H1 (cell line): ENCODE results near the gene TBC1D22B. TPM values are rescaled to one million over a fixed set of nuclear protein-coding genes. Genes with fewer than 3 reads are reported as not detected.

ENCODE experiments used
- CTCF ChIA-PET: fragments of 300-600 bp; sonication (Branson Sonifier 250); formaldehyde crosslinking; loops from one replicate; lab custom pipeline; 2021; ENCODE audit not compliant: partially characterized antibody; lab: Charles Lee
- POLR2A ChIA-PET: fragments of 300-600 bp; sonication (Branson Sonifier 250); formaldehyde crosslinking; loops from one replicate; lab custom pipeline; 2021; ENCODE audit warnings: inconsistent platforms; ENCODE audit not compliant: partially characterized antibody; lab: Charles Lee
- DNase-seq, 2 experiments: peaks; one replicate each; pipeline versions ENCODE4 v3.0.0 to v3.0.0-alpha.2; 2010 to 2022; ENCODE audit warnings: low spot score in 2 of 2, low read depth in 1 of 2, mixed read lengths in 1 of 2
- FAIRE-seq: peaks from 2 replicates; lab custom pipeline; 2011; peaks lifted over from hg19 to GRCh38; lab: Jason Lieb, UNC
- H2AFZ ChIP-seq: 2 replicates; pipeline ENCODE4 v1.8.1; 2012; ENCODE audit warnings: low read length, inconsistent platforms
- H2AK5ac ChIP-seq: 2 replicates; pipeline ENCODE4 v1.6.1; 2013; ENCODE audit warnings: low read depth, low read length
- H2BK120ac ChIP-seq: replicated peaks from 2 replicates; pipeline ENCODE3; 2013; ENCODE audit warnings: low read depth, low read length, inconsistent platforms
- H2BK12ac ChIP-seq: 2 replicates; pipeline ENCODE4 v1.6.1; 2013; ENCODE audit warnings: low read depth, low read length
- H2BK15ac ChIP-seq: 2 replicates; pipeline ENCODE4 v1.6.1; 2013; ENCODE audit warnings: low read length
- H2BK20ac ChIP-seq: 2 replicates; pipeline ENCODE4 v1.6.1; 2013; ENCODE audit warnings: low read length
- H2BK5ac ChIP-seq: 2 replicates; pipeline ENCODE4 v1.6.1; 2013; ENCODE audit warnings: low read depth, low read length
- H3K14ac ChIP-seq: 2 replicates; pipeline ENCODE4 v1.6.1; 2013; ENCODE audit warnings: inconsistent platforms; ENCODE audit not compliant: insufficient read length
- H3K18ac ChIP-seq: 2 replicates; pipeline ENCODE4 v1.6.1; 2013; ENCODE audit warnings: low read length; ENCODE audit errors: extremely low read depth
- H3K23ac ChIP-seq: 2 replicates; pipeline ENCODE4 v1.6.1; 2013; ENCODE audit warnings: inconsistent platforms; ENCODE audit not compliant: insufficient read length
- H3K23me2 ChIP-seq: 2 replicates; pipeline ENCODE4 v1.6.1; 2013; ENCODE audit warnings: low read depth, low read length
- H3K27ac ChIP-seq: 2 replicates; pipeline ENCODE4 v1.6.1; 2011; ENCODE audit warnings: low read depth, low read length, inconsistent platforms
- H3K27me3 ChIP-seq, 4 experiments: replicated peaks in 1 of 4; 1 replicate in 1 of 4; 2 replicates in 3 of 4; pipeline versions ENCODE4 v1.6.1 to v1.8.1; 2011 to 2013; ENCODE audit warnings: low read length in 3 of 4, mild to moderate bottlenecking in 3 of 4, inconsistent platforms in 2 of 4, mixed read lengths in 2 of 4, moderate library complexity in 1 of 4; ENCODE audit not compliant: control insufficient read depth in 3 of 4, insufficient read depth in 3 of 4; ENCODE audit errors: extremely low read depth in 1 of 4
- H3K36me3 ChIP-seq, 4 experiments: 2 replicates each; pipeline versions ENCODE4 v1.6.1 to v1.8.1; 2011 to 2013; ENCODE audit warnings: mild to moderate bottlenecking in 4 of 4, low read length in 3 of 4, moderate library complexity in 2 of 4, control low read depth in 1 of 4, inconsistent platforms in 1 of 4; ENCODE audit not compliant: insufficient read depth in 4 of 4, control insufficient read depth in 2 of 4
- H3K4ac ChIP-seq: replicated peaks from 2 replicates; pipeline ENCODE3; 2013; ENCODE audit warnings: low read length, low read depth, mixed read lengths, inconsistent platforms; ENCODE audit not compliant: insufficient read length
- H3K4me1 ChIP-seq, 4 experiments: replicated peaks in 1 of 4; 1 replicate in 1 of 4; 2 replicates in 3 of 4; pipeline versions ENCODE4 v1.6.1 to v1.8.1; 2011 to 2013; ENCODE audit warnings: low read length in 3 of 4, inconsistent platforms in 2 of 4, mixed read lengths in 1 of 4; ENCODE audit not compliant: insufficient read depth in 4 of 4, control insufficient read depth in 3 of 4
- H3K4me2 ChIP-seq, 2 experiments: 2 replicates each; pipeline versions ENCODE4 v1.6.1 to v1.8.1; 2011 to 2013; ENCODE audit warnings: low read depth in 2 of 2, low read length in 2 of 2, control low read depth in 1 of 2, inconsistent platforms in 1 of 2, mild to moderate bottlenecking in 1 of 2; ENCODE audit not compliant: insufficient read depth in 1 of 2
- H3K4me3 ChIP-seq, 4 experiments: fragments of 200-600, 300-600 bp in 1 of 4; sonication (generic), shearing (Covaris generic), sonication (Bioruptor Twin) in 1 of 4; 2 replicates each; pipeline versions ENCODE4 v1.5.1 to v1.8.1; 2011 to 2016; ENCODE audit warnings: low read length in 4 of 4, low read depth in 3 of 4, control low read depth in 2 of 4, inconsistent platforms in 2 of 4, mild to moderate bottlenecking in 2 of 4, mixed read lengths in 1 of 4, moderate library complexity in 1 of 4; ENCODE audit not compliant: insufficient read depth in 2 of 4; ENCODE audit errors: extremely low read depth in 1 of 4
- H3K56ac ChIP-seq: replicated peaks from 2 replicates; pipeline ENCODE3; 2013; ENCODE audit warnings: low read depth, mild to moderate bottlenecking, mixed read lengths, low read length, inconsistent platforms; ENCODE audit not compliant: insufficient read length
- H3K79me1 ChIP-seq: 2 replicates; pipeline ENCODE4 v1.6.1; 2013; ENCODE audit warnings: low read depth, low read length, control low read depth
- H3K79me2 ChIP-seq, 2 experiments: 2 replicates each; pipeline versions ENCODE4 v1.6.1 to v1.8.1; 2012 to 2013; ENCODE audit warnings: low read length in 2 of 2, mild to moderate bottlenecking in 2 of 2, inconsistent platforms in 1 of 2; ENCODE audit not compliant: insufficient read depth in 2 of 2, control insufficient read depth in 1 of 2
- H3K9ac ChIP-seq, 4 experiments: replicated peaks in 1 of 4; 1 replicate in 1 of 4; 2 replicates in 3 of 4; pipeline versions ENCODE4 v1.6.1 to v1.8.1; 2011 to 2013; ENCODE audit warnings: low read depth in 3 of 4, low read length in 3 of 4, control low read depth in 2 of 4, mild to moderate bottlenecking in 2 of 4, moderate library complexity in 2 of 4, inconsistent platforms in 1 of 4; ENCODE audit errors: extremely low read depth in 1 of 4
- H3K9me3 ChIP-seq, 2 experiments: 2 replicates each; pipeline versions ENCODE4 v1.6.1 to v1.8.1; 2012 to 2013; ENCODE audit warnings: mild to moderate bottlenecking in 2 of 2, moderate library complexity in 2 of 2, control low read depth in 1 of 2, inconsistent platforms in 1 of 2, low read depth in 1 of 2, low read length in 1 of 2, mixed read lengths in 1 of 2; ENCODE audit not compliant: insufficient read depth in 2 of 2
- H4K20me1 ChIP-seq, 2 experiments: replicated peaks in 1 of 2; 2 replicates each; pipeline versions ENCODE3 to v1.8.1; 2011 to 2013; ENCODE audit warnings: inconsistent platforms in 2 of 2, low read length in 2 of 2, mild to moderate bottlenecking in 1 of 2; ENCODE audit not compliant: insufficient read depth in 2 of 2, control insufficient read depth in 1 of 2
- H4K5ac ChIP-seq: 2 replicates; pipeline ENCODE4 v1.6.1; 2013; ENCODE audit warnings: low read length, low read depth, mixed read lengths, inconsistent platforms; ENCODE audit not compliant: insufficient read length
- H4K8ac ChIP-seq: 2 replicates; pipeline ENCODE4 v1.8.0; 2013; ENCODE audit warnings: mild to moderate bottlenecking, moderate library complexity, low read length, inconsistent platforms; ENCODE audit not compliant: insufficient read depth; ENCODE audit errors: extremely low read depth
- H4K91ac ChIP-seq: replicated peaks from 2 replicates; pipeline ENCODE3; 2013; ENCODE audit warnings: low read length, mixed read lengths, inconsistent platforms; ENCODE audit not compliant: insufficient read length
- BCL11A ChIP-seq, 2 experiments: IDR thresholded peaks; one replicate each; pipeline ENCODE4 v1.6.1; 2011; ENCODE audit warnings: low read depth in 2 of 2, low read length in 2 of 2, mild to moderate bottlenecking in 2 of 2
- BRCA1 ChIP-seq: IDR thresholded peaks from 2 replicates; pipeline ENCODE4 v1.6.1; 2012; ENCODE audit warnings: low read depth, low read length, improper control_type of control experiment
- CHD2 ChIP-seq: IDR thresholded peaks from 2 replicates; pipeline ENCODE4 v1.6.1; 2012; ENCODE audit warnings: low read length, improper control_type of control experiment
- CREB1 ChIP-seq: IDR thresholded peaks from 2 replicates; pipeline ENCODE4 v1.6.1; 2012; ENCODE audit warnings: inconsistent platforms
- CTBP2 ChIP-seq: IDR thresholded peaks from 2 replicates; pipeline ENCODE4 v1.7.0; 2011; ENCODE audit warnings: borderline replicate concordance, mild to moderate bottlenecking, moderate library complexity, mixed read lengths, low read length; ENCODE audit not compliant: insufficient read depth, insufficient read length
- GTF2F1 ChIP-seq: IDR thresholded peaks from 2 replicates; pipeline ENCODE4 v1.6.1; 2012; ENCODE audit warnings: low read depth, low read length, improper control_type of control experiment, borderline replicate concordance
- KDM4A ChIP-seq: IDR thresholded peaks from one replicate; pipeline ENCODE4 v1.7.1; 2012; ENCODE audit warnings: low read depth, mild to moderate bottlenecking, moderate library complexity, low read length, inconsistent platforms; ENCODE audit not compliant: severe bottlenecking
- KDM5A ChIP-seq: fragments of 200-600 bp; IDR thresholded peaks from 2 replicates; pipeline ENCODE4 v1.7.1; 2012; ENCODE audit warnings: mild to moderate bottlenecking, low read length, inconsistent platforms, mixed read lengths
- NRF1 ChIP-seq: IDR thresholded peaks from 2 replicates; pipeline ENCODE4 v1.6.1; 2011; ENCODE audit warnings: mild to moderate bottlenecking, low read depth, low read length, improper control_type of control experiment
- PHF8 ChIP-seq: fragments of 200-600 bp; sonication (generic); conservative IDR thresholded peaks from 2 replicates; pipeline ENCODE4 v1.7.1; 2012; ENCODE audit warnings: low read depth, mild to moderate bottlenecking, inconsistent platforms, low read length, moderate library complexity
- RXRA ChIP-seq: IDR thresholded peaks from 2 replicates; pipeline ENCODE4 v1.6.1; 2011; ENCODE audit warnings: low read depth, mild to moderate bottlenecking, low read length, moderate library complexity; ENCODE audit not compliant: insufficient read depth
- TBP ChIP-seq: IDR thresholded peaks from 2 replicates; pipeline ENCODE4 v1.6.1; 2011; ENCODE audit warnings: low read depth, low read length, improper control_type of control experiment
- WGBS, 2 experiments: shearing (Covaris generic) in 1 of 2; methylation state at CpG; one replicate each; pipeline versions ENCODE4 v1.1.6 to v1.1.7; 2013 to 2015; ENCODE audit warnings: low lambda C conversion rate in 2 of 2, mixed read lengths in 2 of 2, inconsistent platforms in 1 of 2, low coverage in 1 of 2, missing lambda C conversion rate in 1 of 2; ENCODE audit not compliant: insufficient replicate concordance in 2 of 2, insufficient coverage in 1 of 2, insufficient read length in 1 of 2; ENCODE audit errors: extremely low coverage in 1 of 2, missing lambda C conversion rate in 1 of 2; 5-methylcytosine and 5-hydroxymethylcytosine counted together
- polyA plus RNA-seq, 7 experiments: library from polyadenylated mRNA; depleted of rRNA in 3 of 7; stranded (reverse) in 5 of 7; unstranded in 2 of 7; fragments of >200 nt in 5 of 7; fragments of 200-250 nt in 2 of 7; gene quantifications; 1 replicate in 5 of 7; 2 replicates in 1 of 7; 4 replicates in 1 of 7; pipeline versions ENCODE4 v1.2.1 to v1.2.3, GENCODE V29; 2011 to 2013; ENCODE audit warnings: missing spikeins in 2 of 7, mixed read lengths in 2 of 7
- total RNA-seq: library from RNA; stranded (reverse); fragmentation: NEBNext Ultra II Directional; extraction: Animal tissue kit (Norgen Biotek cat#: 25700); gene quantifications from 2 replicates; pipeline ENCODE4 v1.2.1, GENCODE V29; 2021

TBC1D22B gene
- total and polyA plus RNA-seq, 2 of the 8 experiments (the other 6 are each of a cell fraction or from before 2014, with no cell fraction given): 10.1 to 17.4 TPM

DNA sequence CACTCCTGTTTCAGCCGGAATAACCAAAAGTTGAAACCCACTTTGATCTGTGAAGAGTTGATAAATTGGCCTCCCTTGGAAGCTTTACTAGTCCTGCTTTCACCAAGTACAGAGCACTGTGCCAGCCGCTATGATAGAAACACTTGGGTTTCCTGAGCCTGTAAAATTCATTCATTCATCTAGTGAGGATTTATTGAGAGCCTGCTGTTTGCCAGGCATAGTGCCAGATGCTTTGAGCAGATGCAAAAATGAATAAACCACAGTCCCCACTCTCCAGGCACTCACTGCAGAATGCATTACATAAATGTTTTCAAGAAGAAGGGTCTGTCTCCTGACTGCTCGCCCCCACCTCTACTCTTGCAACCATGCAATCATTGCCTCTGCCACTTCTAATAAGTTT is 25.7 kb downstream of the TBC1D22B start:
- no peak overlapping the region for H2BK15ac ChIP-seq
- TF ChIP-seq CREB1 (no peak), CHD2 (no peak), KDM4A (no peak), NRF1 (no peak), BRCA1 (no peak), CTBP2 (no peak), BCL11A (IDR thresholded peaks at IDR 0.05; ENCODE audit: low read depth in 2 of 2, low read length in 2 of 2) (no peak), TBP (no peak), RXRA (no peak), GTF2F1 (no peak), PHF8 (no peak), KDM5A (no peak)
- H2BK12ac ChIP-seq: no peak overlapping the region
- H3K14ac ChIP-seq: no peak overlapping the region
- 59% methylated on average over 3 of the region's 3 CpGs; no CpG with 5 or more reads in 1 of the 2 experiments for WGBS, 2 experiments
- no peak for DNase-seq
- no peak overlapping the region for H3K18ac ChIP-seq
- H3K27me3 ChIP-seq: no peaks in the 10 kb centered on the region
- no peaks in the 10 kb centered on the region for H3K9me3 ChIP-seq
- no peak overlapping the region for H3K23ac ChIP-seq
- no peak overlapping the region for H3K4me2 ChIP-seq
- H4K8ac ChIP-seq: no peak overlapping the region
- H3K23me2 ChIP-seq: no peaks in the 10 kb centered on the region
- no peak overlapping the region for H2AK5ac ChIP-seq
- no peak overlapping the region for H3K27ac ChIP-seq
- H3K4me3 ChIP-seq: no peak overlapping the region
- no peak overlapping the region for H3K9ac ChIP-seq
- H3K79me2 ChIP-seq: no peaks in the 10 kb centered on the region; a peak in 1 of 4 replicates
- H3K4ac ChIP-seq: no peak overlapping the region
- H3K79me1 ChIP-seq: no peaks in the 10 kb centered on the region; the same call in 1 of the 2 replicates
- H4K5ac ChIP-seq: no peak overlapping the region
- POLR2A ChIA-PET: no interaction called here
- no peak overlapping the region for H2AFZ ChIP-seq
- no peaks in the 10 kb centered on the region for H3K4me1 ChIP-seq
- FAIRE-seq: no peak
- CTCF ChIA-PET: interaction anchor here (1.2 kb wide), 1 partner anchor 265 kb away, joined by 3 read pairs; no protein-coding TSS in a partner anchor
- H2BK5ac ChIP-seq: no peak overlapping the region
- H3K56ac ChIP-seq: no peak overlapping the region
- no peak overlapping the region for H4K91ac ChIP-seq
- no peak overlapping the region for H2BK20ac ChIP-seq
- H3K36me3 ChIP-seq: peaks cover 7 to 43% (median 37%) of the 10 kb centered on the region in 4 experiments
- H2BK120ac ChIP-seq: no peak overlapping the region
- peaks cover 2 to 6% of the 10 kb centered on the region in 2 experiments for H4K20me1 ChIP-seq
